Measurements from ENCODE around the gene PPARG. TPM values are rescaled to one million over a fixed set of nuclear protein-coding genes. Genes with fewer than 3 reads are reported as not detected.

PPARG gene
- total RNA-seq, result 4.4 and 6.2 TPM in 2 replicates
- long read RNA-seq, partial matches to known transcripts, result 0 of 6 reads
- long read RNA-seq, other reads (novel, unspliced or antisense), result 3 of 6 reads

DNA sequence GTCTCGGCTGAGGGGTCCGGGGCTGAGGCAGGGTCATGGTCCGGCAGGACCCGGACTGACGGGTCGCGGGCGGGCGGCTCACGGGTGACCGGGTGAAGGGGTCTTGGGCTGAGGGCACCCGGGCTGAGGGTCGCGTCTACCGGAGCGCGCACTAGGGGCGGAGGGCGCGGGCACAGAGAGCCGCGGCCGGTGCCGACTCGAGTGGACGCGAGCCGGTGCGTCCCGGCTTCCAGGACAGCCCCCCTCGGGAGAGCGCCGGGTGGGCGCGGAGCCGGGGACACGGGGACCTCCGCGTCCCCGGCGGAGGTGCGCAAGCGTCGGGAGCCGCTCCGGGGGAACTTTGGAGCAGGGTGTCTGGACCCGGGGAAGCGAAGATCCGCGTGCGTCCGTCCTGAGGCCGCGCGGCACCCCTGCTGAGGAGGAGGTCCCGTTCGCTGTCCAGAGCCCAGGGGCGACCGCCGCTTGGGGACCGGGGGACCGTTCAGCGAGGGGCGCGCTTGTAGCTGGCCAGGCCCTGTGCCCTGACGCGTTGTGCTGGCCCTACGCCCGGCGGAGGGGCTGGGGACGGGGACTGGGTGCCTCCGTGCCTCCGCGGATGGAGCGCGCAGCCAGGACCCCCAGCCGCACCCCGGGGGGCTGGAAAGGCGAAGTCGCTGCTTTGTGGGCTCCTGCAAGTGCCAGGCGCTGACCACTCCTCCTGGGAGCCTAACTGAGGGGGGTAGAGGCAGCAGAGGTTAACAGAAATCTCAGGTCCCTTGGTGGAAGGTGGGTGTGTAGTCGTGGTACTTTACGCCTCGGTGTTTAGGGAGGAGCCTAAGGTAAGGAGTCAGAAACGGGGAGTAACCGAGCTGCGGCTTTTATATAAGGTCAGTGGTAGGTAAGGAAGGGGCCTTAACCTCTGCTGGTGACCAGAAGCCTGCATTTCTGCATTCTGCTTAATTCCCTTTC lies at the start of gene PPARG:
Gene PPARG, plus strand, starts transcription at position 889 of the 948 bp plus-strand sequence. CDS start 90,642 bp downstream, outside the sequence.
- Mint-ChIP-seq H3K4me1 (ENCODE audit: unreplicated experiment) (peaks cover 5% of the 10 kb centered on the region), H3K27me3 (ENCODE audit: unreplicated experiment) (peaks cover 62% of the 10 kb centered on the region), H3K9me3 (ENCODE audit: unreplicated experiment) (peaks cover 6% of the 10 kb centered on the region), H3K36me3 (ENCODE audit: unreplicated experiment) (no peaks in the 10 kb centered on the region), H3K27ac (ENCODE audit: unreplicated experiment) (no peak within 1 kb of the TSS), H3K4me3 (ENCODE audit: unreplicated experiment) (peak within 1 kb of the TSS; percentile 72)
- TF ChIP-seq, protein P1, sequence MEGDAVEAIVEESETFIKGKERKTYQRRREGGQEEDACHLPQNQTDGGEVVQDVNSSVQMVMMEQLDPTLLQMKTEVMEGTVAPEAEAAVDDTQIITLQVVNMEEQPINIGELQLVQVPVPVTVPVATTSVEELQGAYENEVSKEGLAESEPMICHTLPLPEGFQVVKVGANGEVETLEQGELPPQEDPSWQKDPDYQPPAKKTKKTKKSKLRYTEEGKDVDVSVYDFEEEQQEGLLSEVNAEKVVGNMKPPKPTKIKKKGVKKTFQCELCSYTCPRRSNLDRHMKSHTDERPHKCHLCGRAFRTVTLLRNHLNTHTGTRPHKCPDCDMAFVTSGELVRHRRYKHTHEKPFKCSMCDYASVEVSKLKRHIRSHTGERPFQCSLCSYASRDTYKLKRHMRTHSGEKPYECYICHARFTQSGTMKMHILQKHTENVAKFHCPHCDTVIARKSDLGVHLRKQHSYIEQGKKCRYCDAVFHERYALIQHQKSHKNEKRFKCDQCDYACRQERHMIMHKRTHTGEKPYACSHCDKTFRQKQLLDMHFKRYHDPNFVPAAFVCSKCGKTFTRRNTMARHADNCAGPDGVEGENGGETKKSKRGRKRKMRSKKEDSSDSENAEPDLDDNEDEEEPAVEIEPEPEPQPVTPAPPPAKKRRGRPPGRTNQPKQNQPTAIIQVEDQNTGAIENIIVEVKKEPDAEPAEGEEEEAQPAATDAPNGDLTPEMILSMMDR (IDR thresholded peaks at IDR 0.05), result no peak
- DNase-seq (ENCODE audit: extremely low spot score, unreplicated experiment), result no peak

DNA sequence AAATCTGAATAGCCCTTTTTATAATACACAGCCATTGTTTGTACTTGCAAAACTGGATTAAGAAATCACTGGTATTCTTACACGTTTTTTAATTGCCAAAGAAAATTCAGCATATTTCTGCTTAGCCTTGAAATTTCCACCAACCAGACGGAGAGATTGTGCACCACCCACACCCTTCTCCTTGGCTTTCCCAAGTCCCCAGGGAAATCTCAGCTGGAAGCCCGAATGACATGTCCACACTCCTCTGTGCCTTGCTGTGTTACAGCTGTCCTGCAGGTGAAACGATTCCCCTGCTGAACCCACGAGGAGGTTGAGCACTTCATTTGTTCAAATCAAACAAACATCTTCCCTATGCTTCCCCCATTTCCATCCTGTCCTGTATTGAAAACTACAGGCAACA lies 49.6 kb upstream of the PPARG start:
- Mint-ChIP-seq H3K36me3 (ENCODE audit: unreplicated experiment) (no peaks in the 10 kb centered on the region), H3K4me1 (ENCODE audit: unreplicated experiment) (peaks cover 8% of the 10 kb centered on the region), H3K27me3 (ENCODE audit: unreplicated experiment) (peaks cover 36% of the 10 kb centered on the region), H3K9me3 (ENCODE audit: unreplicated experiment) (peaks cover 4% of the 10 kb centered on the region), H3K27ac (ENCODE audit: unreplicated experiment) (no peak overlapping the region), H3K4me3 (ENCODE audit: unreplicated experiment) (no peak overlapping the region)
- no peak for DNase-seq (ENCODE audit: extremely low spot score, unreplicated experiment)
- TF ChIP-seq, protein P1 (IDR thresholded peaks at IDR 0.05), result no peak

DNA sequence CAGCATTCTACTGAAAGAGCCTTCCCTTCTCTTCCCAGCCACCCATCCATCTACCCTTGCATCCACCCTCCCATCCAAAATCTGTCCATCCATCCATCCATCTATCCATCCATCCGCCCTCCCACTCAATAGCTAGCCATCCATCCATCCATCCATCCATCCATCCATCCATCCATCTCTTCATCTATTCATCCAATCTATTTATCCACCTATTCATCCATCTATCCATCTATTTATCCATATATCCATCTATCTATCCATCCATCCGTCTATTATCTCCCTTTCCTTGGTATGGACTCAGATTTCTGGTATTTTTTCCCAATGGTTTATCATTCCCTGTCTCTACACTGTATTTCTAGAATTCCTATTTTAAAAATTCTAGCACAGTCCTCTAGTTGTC lies 46.1 kb upstream of the PPARG start:
- no peak for DNase-seq (ENCODE audit: extremely low spot score, unreplicated experiment)
- peaks cover 3% of the 10 kb centered on the region for H3K9me3 Mint-ChIP-seq (ENCODE audit: unreplicated experiment)
- H3K4me1 Mint-ChIP-seq (ENCODE audit: unreplicated experiment), result no peaks in the 10 kb centered on the region
- H3K36me3 Mint-ChIP-seq (ENCODE audit: unreplicated experiment), result no peaks in the 10 kb centered on the region
- H3K27me3 Mint-ChIP-seq (ENCODE audit: unreplicated experiment), result peaks cover 33% of the 10 kb centered on the region
- TF ChIP-seq, protein P1 (IDR thresholded peaks at IDR 0.05), result no peak
- no peak overlapping the region for H3K27ac Mint-ChIP-seq (ENCODE audit: unreplicated experiment)
- H3K4me3 Mint-ChIP-seq (ENCODE audit: unreplicated experiment), result no peak overlapping the region

DNA sequence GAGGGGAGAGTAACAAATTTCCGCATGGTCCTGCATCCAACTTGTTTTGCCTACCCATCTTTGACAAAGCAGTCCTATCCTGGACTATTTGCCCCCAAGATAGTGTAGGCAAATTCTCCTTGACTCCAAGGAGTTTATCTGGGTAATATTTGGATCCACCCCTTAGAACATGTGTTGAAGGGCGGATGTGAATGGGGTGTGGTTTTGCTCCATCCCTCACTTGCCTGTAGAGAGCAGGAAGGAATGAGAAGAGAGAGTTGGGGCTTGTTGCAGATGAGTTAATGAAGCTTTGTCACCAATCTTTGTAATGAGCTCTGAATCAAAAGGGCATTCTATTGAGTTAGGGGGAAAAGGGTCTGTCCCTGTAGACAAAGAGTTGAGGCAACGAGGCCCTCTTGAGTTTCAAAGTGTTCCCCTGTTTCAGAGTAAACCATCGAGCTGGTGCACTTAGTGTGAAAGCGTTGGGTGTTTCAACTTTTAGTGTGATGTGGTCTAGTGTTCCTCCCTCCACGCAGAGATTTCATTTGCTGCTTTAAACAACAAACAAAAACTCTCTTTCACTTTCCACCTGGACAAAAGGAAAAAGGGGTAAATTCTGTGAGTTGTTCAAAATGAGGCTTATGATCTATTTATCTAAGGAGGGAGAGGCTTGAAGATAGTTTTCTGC lies 42.2 kb upstream of the PPARG start:
- Mint-ChIP-seq H3K36me3 (ENCODE audit: unreplicated experiment) (peaks cover 3% of the 10 kb centered on the region), H3K4me3 (ENCODE audit: unreplicated experiment) (no peak overlapping the region), H3K4me1 (ENCODE audit: unreplicated experiment) (no peaks in the 10 kb centered on the region), H3K9me3 (ENCODE audit: unreplicated experiment) (peaks cover 11% of the 10 kb centered on the region), H3K27ac (ENCODE audit: unreplicated experiment) (no peak overlapping the region), H3K27me3 (ENCODE audit: unreplicated experiment) (peaks cover 25% of the 10 kb centered on the region)
- DNase-seq (ENCODE audit: extremely low spot score, unreplicated experiment), result no peak
- TF ChIP-seq, protein P1 (IDR thresholded peaks at IDR 0.05), result no peak

DNA sequence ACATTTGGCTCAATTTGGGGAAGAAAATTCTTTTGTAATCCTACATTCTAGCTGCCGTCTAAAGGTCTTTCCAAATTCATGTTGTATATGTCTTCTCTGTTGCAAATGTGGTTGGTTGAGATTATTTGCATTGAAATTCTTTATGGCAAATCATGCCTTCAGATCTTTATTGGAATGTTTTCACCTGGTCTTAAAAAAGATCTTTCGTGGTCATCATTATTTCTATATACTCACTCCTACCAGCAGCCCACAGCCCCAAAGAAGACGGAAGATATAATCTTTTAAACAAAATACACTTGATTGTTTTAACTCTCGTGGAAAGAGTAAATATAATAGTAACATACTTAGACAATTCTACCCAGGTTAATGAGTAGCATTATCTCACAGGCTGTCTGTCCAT lies 41.5 kb upstream of the PPARG start:
- Mint-ChIP-seq H3K27me3 (ENCODE audit: unreplicated experiment) (peaks cover 25% of the 10 kb centered on the region), H3K36me3 (ENCODE audit: unreplicated experiment) (peaks cover 3% of the 10 kb centered on the region), H3K4me3 (ENCODE audit: unreplicated experiment) (no peak overlapping the region), H3K27ac (ENCODE audit: unreplicated experiment) (no peak overlapping the region), H3K9me3 (ENCODE audit: unreplicated experiment) (peaks cover 11% of the 10 kb centered on the region), H3K4me1 (ENCODE audit: unreplicated experiment) (no peaks in the 10 kb centered on the region)
- no peak for DNase-seq (ENCODE audit: extremely low spot score, unreplicated experiment)
- TF ChIP-seq, protein P1 (IDR thresholded peaks at IDR 0.05), result no peak

All from osteocyte (in vitro differentiated cells).